HG03442 (cell line): ENCODE measurements around the gene SAMD9.
"Not testable (repeated sequence)": the region's sequence is repeated elsewhere in the genome, so short reads cannot be mapped to it uniquely, and the experiment has no call there.

Source experiments
- ATAC-seq: cut with Tn5 transposase; IDR thresholded peaks from one replicate; pipeline ENCODE4 v1.9.1; 2021; ENCODE audit warnings: mild to moderate bottlenecking, moderate library complexity; ENCODE audit not compliant: unreplicated experiment

SAMD9 gene

GRCh38 chr7:93117852-93118530 is at the start of gene SAMD9:
TSS of gene SAMD9 (minus strand) at chr7:93117979. CDS start at chr7:93106097, 11,882 bp downstream.
- peak; percentile 100 for ATAC-seq

GRCh38 chr7:93165447-93165846 is 47.7 kb upstream of the SAMD9 start:
- ATAC-seq, result peak; percentile 99

GRCh38 chr7:93164766-93165165 is 47.0 kb upstream of the SAMD9 start:
- ATAC-seq, result no peak

GRCh38 chr7:93161181-93161762 is 43.5 kb upstream of the SAMD9 start:
- no peak for ATAC-seq

GRCh38 chr7:93160410-93160809 is 42.6 kb upstream of the SAMD9 start:
- no peak for ATAC-seq

- no peak for ATAC-seq
These were observed 41.7 kb upstream of the SAMD9 start for GRCh38 chr7:93159490-93159889.

GRCh38 chr7:93156884-93157283 is 39.1 kb upstream of the SAMD9 start:
- ATAC-seq, result no peak

- ATAC-seq, result no peak
These were observed 32.5 kb upstream of the SAMD9 start for GRCh38 chr7:93150200-93150835.

- no peak for ATAC-seq
These were observed 30.9 kb upstream of the SAMD9 start for GRCh38 chr7:93148727-93149126.

- peak; percentile 63 for ATAC-seq
These were observed 30.4 kb upstream of the SAMD9 start, which contains the start of gene SAMD9L for GRCh38 chr7:93148144-93148543. TSS of gene SAMD9L (minus strand) at chr7:93148385. CDS start at chr7:93135971, 12,414 bp downstream.

- peak; percentile 80 for ATAC-seq
These were observed 29.6 kb upstream of the SAMD9 start for GRCh38 chr7:93147363-93147762.

GRCh38 chr7:93146472-93147141 is 28.8 kb upstream of the SAMD9 start:
- ATAC-seq, result no peak

- no peak for ATAC-seq
These were observed 28.3 kb upstream of the SAMD9 start for GRCh38 chr7:93146036-93146435.

- no peak for ATAC-seq
These were observed 27.6 kb upstream of the SAMD9 start for GRCh38 chr7:93145354-93145753.

GRCh38 chr7:93142127-93142526 is 24.3 kb upstream of the SAMD9 start:
- ATAC-seq, result no peak

GRCh38 chr7:93140582-93141191 is 22.9 kb upstream of the SAMD9 start:
- ATAC-seq, result no peak

- no peak for ATAC-seq
These were observed 20.8 kb upstream of the SAMD9 start for GRCh38 chr7:93138576-93138975.

- no peak for ATAC-seq
These were observed 15.2 kb upstream of the SAMD9 start for GRCh38 chr7:93133005-93133404.

GRCh38 chr7:93132216-93132615 is 14.4 kb upstream of the SAMD9 start:
- ATAC-seq, result no peak

GRCh38 chr7:93126954-93127353 is 9.2 kb upstream of the SAMD9 start:
- ATAC-seq, result not testable (repeated sequence)

- ATAC-seq, result not testable (repeated sequence)
These were observed 5.8 kb upstream of the SAMD9 start for GRCh38 chr7:93123532-93123931.
